Neural cell (in vitro differentiated cells): ENCODE measurements around the gene PCSK4. TPM values are rescaled to one million over a fixed set of nuclear protein-coding genes. Genes with fewer than 3 reads are reported as not detected.

Experiments used
- H2AFZ ChIP-seq: fragments of 200-600, 300-800 bp; sonication (generic), shearing (Covaris generic); 2 replicates; pipeline ENCODE4 v1.6.0; 2014; ENCODE audit warnings: low read depth, mild to moderate bottlenecking, antibody characterized with exemption, low read length, moderate library complexity
- H3F3A ChIP-seq: fragments of 200-600 bp; shearing (Covaris generic); 2 replicates; pipeline ENCODE4 v1.6.1; 2016; ENCODE audit warnings: mild to moderate bottlenecking, moderate library complexity, mixed read lengths, antibody characterized with exemption, low read length; ENCODE audit not compliant: insufficient read depth, poor library complexity, severe bottlenecking
- H3K27ac ChIP-seq: fragments of 200-600, 300-800 bp; sonication (generic), shearing (Covaris generic); 2 replicates; pipeline ENCODE4 v1.5.1; 2014; ENCODE audit warnings: mild to moderate bottlenecking, low read length, moderate library complexity
- H3K27me3 ChIP-seq: fragments of 300-800, 200-600 bp; sonication (generic), shearing (Covaris generic); 2 replicates; pipeline ENCODE4 v1.6.0; 2014; ENCODE audit warnings: mild to moderate bottlenecking, low read depth, low read length, moderate library complexity; ENCODE audit not compliant: insufficient read depth
- H3K36me3 ChIP-seq: fragments of 300-800, 200-600 bp; sonication (generic), shearing (Covaris generic); 2 replicates; pipeline ENCODE4 v1.5.1; 2014; ENCODE audit warnings: mild to moderate bottlenecking, antibody characterized with exemption, low read length, moderate library complexity; ENCODE audit not compliant: insufficient read depth
- H3K4me2 ChIP-seq: fragments of 300-800, 200-600 bp; sonication (generic), shearing (Covaris generic); 2 replicates; pipeline ENCODE4 v1.6.0; 2014; ENCODE audit warnings: mild to moderate bottlenecking, low read length
- H3K4me3 ChIP-seq: fragments of 300-800, 200-600 bp; sonication (generic), shearing (Covaris generic); 2 replicates; pipeline ENCODE4 v1.5.1; 2014; ENCODE audit warnings: mild to moderate bottlenecking, low read length, moderate library complexity
- H3K79me2 ChIP-seq: fragments of 200-600 bp; shearing (Covaris generic); replicated peaks from 2 replicates; pipeline ENCODE4 v1.6.0; 2014; ENCODE audit warnings: mild to moderate bottlenecking, low read length, moderate library complexity; ENCODE audit not compliant: insufficient read depth
- H3K9ac ChIP-seq: fragments of 300-800, 200-600 bp; sonication (generic), shearing (Covaris generic); 2 replicates; pipeline ENCODE4 v1.6.1; 2016; ENCODE audit warnings: mild to moderate bottlenecking, low read length, mixed read lengths
- H3K9me2 ChIP-seq: fragments of 200-600 bp; shearing (Covaris generic); 2 replicates; pipeline ENCODE4 v1.6.1; 2016; ENCODE audit warnings: mild to moderate bottlenecking, low read length, mixed read lengths; ENCODE audit not compliant: insufficient read depth
- H3K9me3 ChIP-seq: fragments of 200-600, 300-800 bp; sonication (generic), shearing (Covaris generic); 2 replicates; pipeline ENCODE4 v1.6.1; 2016; ENCODE audit warnings: mild to moderate bottlenecking, mixed run types, low read length, moderate library complexity, mixed read lengths
- H4K20me1 ChIP-seq: fragments of 200-600 bp; shearing (Covaris generic); 2 replicates; pipeline ENCODE4 v1.6.1; 2016; ENCODE audit warnings: mild to moderate bottlenecking, mixed run types; ENCODE audit not compliant: insufficient read depth
- CTCF ChIP-seq: fragments of 450-650 bp; IDR thresholded peaks from 2 replicates; pipeline ENCODE4 v1.5.1; 2014; ENCODE audit warnings: antibody characterized with exemption, mild to moderate bottlenecking, moderate library complexity; ENCODE audit not compliant: poor library complexity, severe bottlenecking
- EP300 ChIP-seq: fragments of 450-650 bp; conservative IDR thresholded peaks from 2 replicates; pipeline ENCODE4 v1.6.1; 2014; ENCODE audit warnings: antibody characterized with exemption, mild to moderate bottlenecking, moderate library complexity; ENCODE audit not compliant: poor library complexity, severe bottlenecking
- EZH2 ChIP-seq: fragments of 200-600, 300-800 bp; shearing (Covaris generic), sonication (generic); IDR thresholded peaks from 2 replicates; pipeline ENCODE4 v1.6.1; 2014; ENCODE audit warnings: antibody characterized with exemption, low read length, borderline replicate concordance, mild to moderate bottlenecking; ENCODE audit not compliant: insufficient read depth, poor library complexity, severe bottlenecking
- MXI1 ChIP-seq: fragments of 450-650 bp; conservative IDR thresholded peaks from 2 replicates; pipeline ENCODE4 v1.6.1; 2014; ENCODE audit warnings: antibody characterized with exemption, mild to moderate bottlenecking; ENCODE audit not compliant: poor library complexity, severe bottlenecking
- POLR2AphosphoS5 ChIP-seq: IDR thresholded peaks from 2 replicates; pipeline ENCODE4 v1.6.1; 2012
- RAD21 ChIP-seq: fragments of 450-650 bp; conservative IDR thresholded peaks from 2 replicates; pipeline ENCODE4 v1.6.1; 2014; ENCODE audit warnings: antibody characterized with exemption, mild to moderate bottlenecking, moderate library complexity
- SMC3 ChIP-seq: fragments of 450-650 bp; conservative IDR thresholded peaks from 2 replicates; pipeline ENCODE4 v1.6.1; 2014; ENCODE audit warnings: antibody characterized with exemption, mild to moderate bottlenecking, moderate library complexity; ENCODE audit not compliant: poor library complexity
- TAF1 ChIP-seq: IDR thresholded peaks from 2 replicates; pipeline ENCODE4 v1.6.1; 2012; ENCODE audit warnings: low read depth
- polyA plus RNA-seq: library from polyadenylated mRNA; depleted of rRNA; stranded (reverse); fragments of >200 nt; gene quantifications from 2 replicates; pipeline ENCODE4 v1.2.3, GENCODE V29; 2014
- TF ChIP-seq, protein P1 (sequence below): IDR thresholded peaks from 2 replicates; pipeline ENCODE4 v1.6.1; 2012; ENCODE audit warnings: borderline replicate concordance

PCSK4 gene
- polyA plus RNA-seq, 1 donor from 2014 or later = 11.8 TPM

DNA sequence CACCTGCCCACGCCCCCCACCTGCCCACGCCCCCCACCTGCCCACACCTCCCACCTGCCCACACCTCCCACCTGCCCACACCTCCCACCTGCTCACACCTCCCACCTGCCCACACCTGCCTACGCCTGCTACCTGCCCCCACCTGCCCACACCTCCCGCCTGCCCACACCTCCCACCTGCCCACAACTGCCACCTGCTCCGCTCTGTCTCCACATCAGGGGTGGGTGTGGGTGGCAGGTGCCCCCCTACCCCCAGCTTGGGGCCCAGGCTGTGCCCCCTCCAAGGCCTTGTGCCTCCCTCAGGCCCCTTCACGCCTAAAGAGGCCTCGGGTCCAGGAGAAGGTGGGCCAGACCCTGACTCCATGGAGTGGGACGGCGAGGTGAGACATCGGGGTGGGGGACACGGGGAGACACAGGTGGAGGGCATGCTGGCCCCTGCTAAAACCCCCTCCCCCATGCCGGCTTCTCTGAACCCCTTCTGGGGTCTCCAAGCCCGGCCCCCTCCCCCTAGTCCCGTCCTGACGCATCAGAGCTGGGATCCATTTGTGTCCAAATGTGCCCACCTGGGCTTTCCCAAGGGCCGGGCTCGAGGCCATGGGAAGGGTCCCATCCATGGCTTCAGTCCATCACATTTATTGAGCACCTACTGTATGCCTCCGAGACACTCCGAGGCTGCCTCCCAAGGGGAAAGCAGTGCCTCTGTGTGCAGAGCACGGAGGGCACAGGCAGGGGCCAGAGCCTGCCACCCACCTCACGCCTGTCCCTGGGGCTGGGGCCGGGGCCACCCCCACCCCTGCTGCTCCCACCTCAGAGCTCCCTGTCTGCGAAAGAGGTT lies 38.7 kb upstream of the PCSK4 start:
- H3K36me3 ChIP-seq = no peaks in the 10 kb centered on the region

DNA sequence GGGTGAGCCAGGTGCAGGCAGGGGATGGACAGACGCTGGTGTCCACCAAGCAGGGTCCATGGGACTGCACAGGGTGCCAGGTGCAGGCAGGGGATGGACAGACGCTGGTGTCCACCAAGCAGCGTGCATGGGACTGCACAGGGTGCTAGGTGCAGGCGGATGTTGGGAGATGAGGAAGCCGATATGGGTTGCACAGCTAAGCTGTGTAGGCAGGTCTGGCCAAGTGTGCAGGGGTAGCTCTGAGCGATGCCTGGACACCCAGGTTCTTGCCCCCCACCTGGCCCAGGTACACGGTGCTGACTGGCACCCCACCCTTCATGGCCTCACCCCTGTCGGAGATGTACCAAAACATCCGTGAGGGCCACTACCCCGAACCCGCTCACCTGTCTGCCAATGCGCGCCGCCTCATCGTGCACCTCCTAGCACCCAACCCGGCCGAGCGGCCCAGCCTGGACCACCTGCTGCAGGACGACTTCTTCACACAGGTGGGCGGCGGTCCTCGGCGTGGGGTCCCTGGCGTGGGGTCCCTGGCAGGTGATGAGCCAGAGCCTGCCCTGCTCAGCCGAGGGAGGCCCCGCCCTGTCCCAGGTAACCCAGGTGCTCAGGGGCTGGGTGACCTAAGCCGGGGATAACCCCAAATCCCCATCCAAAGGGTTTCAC lies 37.6 kb upstream of the PCSK4 start:
- peaks cover 22% of the 10 kb centered on the region for H3K27me3 ChIP-seq
- TF ChIP-seq SMC3 (no peak), EZH2 (no peak), CTCF (no peak), MXI1 (no peak), EP300 (no peak)

More for the DNA sequence above, 38.7 kb upstream of the PCSK4 start:
- TF ChIP-seq EZH2 = no peak
- TF ChIP-seq MXI1 = no peak
- TF ChIP-seq, protein P1, sequence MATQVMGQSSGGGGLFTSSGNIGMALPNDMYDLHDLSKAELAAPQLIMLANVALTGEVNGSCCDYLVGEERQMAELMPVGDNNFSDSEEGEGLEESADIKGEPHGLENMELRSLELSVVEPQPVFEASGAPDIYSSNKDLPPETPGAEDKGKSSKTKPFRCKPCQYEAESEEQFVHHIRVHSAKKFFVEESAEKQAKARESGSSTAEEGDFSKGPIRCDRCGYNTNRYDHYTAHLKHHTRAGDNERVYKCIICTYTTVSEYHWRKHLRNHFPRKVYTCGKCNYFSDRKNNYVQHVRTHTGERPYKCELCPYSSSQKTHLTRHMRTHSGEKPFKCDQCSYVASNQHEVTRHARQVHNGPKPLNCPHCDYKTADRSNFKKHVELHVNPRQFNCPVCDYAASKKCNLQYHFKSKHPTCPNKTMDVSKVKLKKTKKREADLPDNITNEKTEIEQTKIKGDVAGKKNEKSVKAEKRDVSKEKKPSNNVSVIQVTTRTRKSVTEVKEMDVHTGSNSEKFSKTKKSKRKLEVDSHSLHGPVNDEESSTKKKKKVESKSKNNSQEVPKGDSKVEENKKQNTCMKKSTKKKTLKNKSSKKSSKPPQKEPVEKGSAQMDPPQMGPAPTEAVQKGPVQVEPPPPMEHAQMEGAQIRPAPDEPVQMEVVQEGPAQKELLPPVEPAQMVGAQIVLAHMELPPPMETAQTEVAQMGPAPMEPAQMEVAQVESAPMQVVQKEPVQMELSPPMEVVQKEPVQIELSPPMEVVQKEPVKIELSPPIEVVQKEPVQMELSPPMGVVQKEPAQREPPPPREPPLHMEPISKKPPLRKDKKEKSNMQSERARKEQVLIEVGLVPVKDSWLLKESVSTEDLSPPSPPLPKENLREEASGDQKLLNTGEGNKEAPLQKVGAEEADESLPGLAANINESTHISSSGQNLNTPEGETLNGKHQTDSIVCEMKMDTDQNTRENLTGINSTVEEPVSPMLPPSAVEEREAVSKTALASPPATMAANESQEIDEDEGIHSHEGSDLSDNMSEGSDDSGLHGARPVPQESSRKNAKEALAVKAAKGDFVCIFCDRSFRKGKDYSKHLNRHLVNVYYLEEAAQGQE = no peak
- no peak for TF ChIP-seq SMC3
- no peak for TF ChIP-seq TAF1
- TF ChIP-seq CTCF = no peak
- TF ChIP-seq EP300 = no peak
- no peak for TF ChIP-seq RAD21
- TF ChIP-seq POLR2AphosphoS5 = no peak
- no peaks in the 10 kb centered on the region for H3K79me2 ChIP-seq
- H3K27me3 ChIP-seq = peaks cover 12% of the 10 kb centered on the region
- no peaks in the 10 kb centered on the region for H3K9me2 ChIP-seq
- no peaks in the 10 kb centered on the region for H3F3A ChIP-seq
- H4K20me1 ChIP-seq = no peaks in the 10 kb centered on the region
- no peak overlapping the region for H3K4me2 ChIP-seq
- no peak overlapping the region for H2AFZ ChIP-seq
- no peak overlapping the region for H3K4me3 ChIP-seq
- no peaks in the 10 kb centered on the region for H3K9me3 ChIP-seq
- H3K27ac ChIP-seq = no peak overlapping the region
- H3K9ac ChIP-seq = no peak overlapping the region

More for the DNA sequence above, 37.6 kb upstream of the PCSK4 start:
- Histone ChIP-seq H3K27ac (no peak overlapping the region), H3K9ac (no peak overlapping the region), H3K4me3 (no peak overlapping the region), H3K9me2 (no peaks in the 10 kb centered on the region), H3K79me2 (no peaks in the 10 kb centered on the region), H3K36me3 (no peaks in the 10 kb centered on the region), H4K20me1 (no peaks in the 10 kb centered on the region), H2AFZ (no peak overlapping the region), H3K9me3 (no peaks in the 10 kb centered on the region), H3K4me2 (no peak overlapping the region), H3F3A (no peaks in the 10 kb centered on the region)
